Measurements from ENCODE around the gene GABRD. TPM values are rescaled to one million over a fixed set of nuclear protein-coding genes. Genes with fewer than 3 reads are reported as not detected.

The GABRD gene
- total RNA-seq, 1 donor: not detected

DNA sequence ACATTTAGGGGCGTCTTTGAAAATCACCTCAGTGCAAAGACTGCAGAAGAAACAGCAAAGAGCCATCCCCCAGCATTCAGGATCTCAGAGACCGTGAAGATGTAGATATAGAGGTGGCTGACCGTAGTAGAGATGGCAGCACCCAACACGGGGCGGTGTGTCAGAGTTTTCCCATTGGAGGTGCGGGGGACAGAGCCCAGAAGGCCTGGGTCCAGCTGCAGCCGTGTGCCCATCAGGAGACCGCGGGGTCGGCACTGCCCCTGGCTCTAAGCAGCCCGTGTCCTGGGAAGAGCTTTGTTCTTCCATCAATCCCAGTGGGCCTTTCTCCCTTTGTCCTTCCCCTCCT is 1.1 kb downstream of the GABRD start:
- H3K27me3 ChIP-seq (ENCODE audit: insufficient read depth, low read length): peaks cover 23% of the 10 kb centered on the region
- H3K4me3 ChIP-seq (ENCODE audit: low read length): no peak overlapping the region
- H3K9me3 ChIP-seq (ENCODE audit: low read depth, low read length): no peaks in the 10 kb centered on the region
- peaks cover 4% of the 10 kb centered on the region for H3K4me1 ChIP-seq (ENCODE audit: insufficient read depth, low read length)

DNA sequence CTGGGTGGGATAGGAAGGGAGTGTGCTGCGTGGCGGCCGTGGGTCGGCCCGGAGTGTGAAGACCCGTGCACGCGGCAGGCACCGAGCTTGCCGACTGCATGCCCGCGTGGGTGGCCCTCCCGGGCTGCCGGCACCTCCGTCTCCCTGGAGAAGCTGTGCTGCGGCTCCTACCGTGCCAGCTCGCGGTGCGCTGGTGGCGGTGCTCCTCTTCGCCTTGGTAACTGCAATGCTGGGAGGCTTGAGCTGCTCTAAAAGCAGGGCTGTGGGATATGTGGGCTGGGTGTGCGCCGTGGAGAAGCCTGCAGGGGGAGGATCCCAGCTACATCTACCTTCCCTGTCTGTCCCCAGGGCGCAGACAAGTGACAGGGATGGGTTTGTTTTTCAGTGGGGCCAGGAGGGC is 2.4 kb downstream of the GABRD start:
- no peak overlapping the region for H3K4me3 ChIP-seq (ENCODE audit: low read length)
- no peaks in the 10 kb centered on the region for H3K9me3 ChIP-seq (ENCODE audit: low read depth, low read length)
- peaks cover 23% of the 10 kb centered on the region for H3K27me3 ChIP-seq (ENCODE audit: insufficient read depth, low read length)
- peaks cover 4% of the 10 kb centered on the region for H3K4me1 ChIP-seq (ENCODE audit: insufficient read depth, low read length)

GRCh38 chr1:2022063-2022770 is 3.1 kb downstream of the GABRD start:
- H3K9me3 ChIP-seq (ENCODE audit: low read depth, low read length): no peaks in the 10 kb centered on the region
- H3K4me1 ChIP-seq (ENCODE audit: insufficient read depth, low read length): peaks cover 4% of the 10 kb centered on the region
- peaks cover 23% of the 10 kb centered on the region for H3K27me3 ChIP-seq (ENCODE audit: insufficient read depth, low read length)

DNA sequence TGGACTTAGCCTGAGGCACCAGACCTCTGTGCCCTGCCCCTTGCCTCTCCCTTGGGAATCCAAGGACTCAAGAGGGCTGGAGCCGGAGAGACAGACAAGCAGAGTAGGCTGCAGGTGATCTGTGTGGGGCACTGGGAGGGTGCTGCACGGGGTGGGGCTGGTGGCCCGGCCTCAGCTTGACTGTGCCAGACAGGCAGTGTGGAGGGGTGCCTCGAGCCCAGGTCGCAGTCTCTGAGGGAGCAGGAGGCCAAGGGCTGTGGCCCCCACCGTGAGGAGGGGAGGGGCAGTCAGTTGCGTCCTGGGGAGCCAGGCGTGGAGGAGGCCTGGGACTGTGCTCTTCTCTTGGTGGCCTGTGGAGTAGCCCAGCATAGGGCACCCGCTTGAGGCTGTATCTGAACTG is 4.0 kb downstream of the GABRD start:
- Histone ChIP-seq H3K9me3 (ENCODE audit: low read depth, low read length) (no peaks in the 10 kb centered on the region), H3K4me3 (ENCODE audit: low read length) (no peak overlapping the region), H3K27me3 (ENCODE audit: insufficient read depth, low read length) (peaks cover 15% of the 10 kb centered on the region), H3K4me1 (ENCODE audit: insufficient read depth, low read length) (peaks cover 4% of the 10 kb centered on the region)

More at GRCh38 chr1:2022063-2022770, 3.1 kb downstream of the GABRD start:
- H3K4me3 ChIP-seq (ENCODE audit: low read length): no peak overlapping the region

DNA sequence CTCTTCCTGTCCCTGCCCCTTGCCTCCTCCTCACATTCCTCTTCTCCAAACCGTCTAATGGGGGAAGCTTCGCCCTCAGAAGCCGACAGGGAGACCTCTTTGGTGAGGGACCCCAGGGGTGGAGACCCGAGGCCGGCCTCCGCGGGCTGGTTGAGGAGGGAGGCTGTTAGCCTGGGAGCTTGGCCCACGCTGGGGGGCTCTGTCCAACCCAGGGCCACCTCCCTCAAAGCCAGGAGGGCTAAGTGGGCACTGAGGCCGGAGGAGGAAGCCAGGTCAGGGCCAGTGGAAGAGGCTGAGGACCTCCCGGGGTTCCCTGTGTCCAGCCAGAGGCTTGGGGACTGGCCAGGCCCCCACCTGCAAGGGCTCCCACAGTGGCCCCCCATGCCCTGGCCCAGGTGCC is 5.3 kb downstream of the GABRD start:
- H3K9me3 ChIP-seq (ENCODE audit: low read depth, low read length): no peaks in the 10 kb centered on the region
- no peak overlapping the region for H3K4me3 ChIP-seq (ENCODE audit: low read length)
- H3K27me3 ChIP-seq (ENCODE audit: insufficient read depth, low read length): peaks cover 11% of the 10 kb centered on the region
- H3K4me1 ChIP-seq (ENCODE audit: insufficient read depth, low read length): peaks cover 4% of the 10 kb centered on the region

- no peaks in the 10 kb centered on the region for H3K9me3 ChIP-seq (ENCODE audit: low read depth, low read length)
- H3K27me3 ChIP-seq (ENCODE audit: insufficient read depth, low read length): peaks cover 8% of the 10 kb centered on the region
- H3K4me3 ChIP-seq (ENCODE audit: low read length): no peak overlapping the region
- peaks cover under 1% of the 10 kb centered on the region for H3K4me1 ChIP-seq (ENCODE audit: insufficient read depth, low read length)
Measured at GRCh38 chr1:2024887-2025286, 5.7 kb downstream of the GABRD start.

- no peaks in the 10 kb centered on the region for H3K9me3 ChIP-seq (ENCODE audit: low read depth, low read length)
- no peak overlapping the region for H3K4me3 ChIP-seq (ENCODE audit: low read length)
- H3K27me3 ChIP-seq (ENCODE audit: insufficient read depth, low read length): peaks cover 1% of the 10 kb centered on the region
Measured at GRCh38 chr1:2025491-2025981, 6.4 kb downstream of the GABRD start.

DNA sequence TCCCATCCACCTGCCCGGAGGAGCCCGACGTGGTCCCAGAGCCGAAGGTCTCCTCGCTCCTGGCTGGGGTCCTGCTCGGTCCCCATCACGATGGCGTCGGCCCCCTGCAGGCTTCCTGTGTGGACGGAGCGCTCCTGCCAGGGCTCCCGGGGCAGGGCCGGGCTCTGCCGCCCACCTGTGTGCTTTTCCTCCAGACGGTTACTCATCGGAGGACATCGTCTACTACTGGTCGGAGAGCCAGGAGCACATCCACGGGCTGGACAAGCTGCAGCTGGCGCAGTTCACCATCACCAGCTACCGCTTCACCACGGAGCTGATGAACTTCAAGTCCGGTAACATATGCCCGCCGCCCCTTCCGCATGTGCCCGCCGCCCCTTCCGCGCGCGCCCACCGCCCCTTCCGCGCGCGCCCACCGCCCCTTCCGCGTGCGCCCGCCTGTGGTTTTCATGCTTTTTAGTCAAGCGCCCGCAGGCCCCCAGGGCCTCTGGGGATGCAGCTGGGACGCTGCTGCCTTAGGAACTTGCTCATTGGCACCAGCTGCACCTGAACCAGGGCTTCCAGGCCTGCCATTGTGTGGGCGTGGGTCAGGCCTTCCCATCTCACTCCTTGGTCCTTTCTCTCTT is 8.9 kb downstream of the GABRD start:
- no peak overlapping the region for H3K4me3 ChIP-seq (ENCODE audit: low read length)
- H3K9me3 ChIP-seq (ENCODE audit: low read depth, low read length): no peaks in the 10 kb centered on the region
- H3K27me3 ChIP-seq (ENCODE audit: insufficient read depth, low read length): no peaks in the 10 kb centered on the region
- H3K4me1 ChIP-seq (ENCODE audit: insufficient read depth, low read length): no peaks in the 10 kb centered on the region

More at GRCh38 chr1:2025491-2025981, 6.4 kb downstream of the GABRD start:
- H3K4me1 ChIP-seq (ENCODE audit: insufficient read depth, low read length): no peaks in the 10 kb centered on the region

DNA sequence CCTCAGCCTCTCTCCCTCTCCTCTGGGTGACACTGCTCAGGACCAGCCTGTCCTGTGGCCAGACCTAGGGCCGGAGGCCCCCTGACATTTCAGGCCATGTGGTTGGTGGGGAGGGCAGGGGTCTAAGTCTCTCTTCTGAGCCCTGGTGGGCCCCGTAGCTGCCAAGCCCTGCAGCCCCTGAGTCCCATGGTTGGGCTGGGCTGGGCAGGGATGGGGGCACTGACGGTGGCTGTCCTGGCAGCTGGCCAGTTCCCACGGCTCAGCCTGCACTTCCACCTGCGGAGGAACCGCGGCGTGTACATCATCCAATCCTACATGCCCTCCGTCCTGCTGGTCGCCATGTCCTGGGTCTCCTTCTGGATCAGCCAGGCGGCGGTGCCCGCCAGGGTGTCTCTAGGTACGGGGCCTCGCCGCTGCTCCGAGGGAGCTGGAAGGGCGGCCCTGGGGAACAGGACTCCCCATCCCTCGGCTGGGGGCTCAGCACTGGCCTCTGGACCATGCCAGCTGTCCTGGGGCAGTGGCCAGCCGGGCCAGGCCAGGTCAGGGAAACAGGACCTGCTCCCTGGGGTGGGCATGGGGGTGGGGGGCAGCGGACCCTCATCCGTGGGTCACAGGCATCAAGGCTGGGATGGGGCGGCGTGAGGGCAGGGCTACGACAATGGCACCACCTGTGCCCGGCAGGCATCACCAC is 9.9 kb downstream of the GABRD start:
- H3K4me1 ChIP-seq (ENCODE audit: insufficient read depth, low read length): no peaks in the 10 kb centered on the region
- no peaks in the 10 kb centered on the region for H3K27me3 ChIP-seq (ENCODE audit: insufficient read depth, low read length)
- H3K4me3 ChIP-seq (ENCODE audit: low read length): no peak overlapping the region
- no peaks in the 10 kb centered on the region for H3K9me3 ChIP-seq (ENCODE audit: low read depth, low read length)

GRCh38 chr1:2029561-2029960 is 10.4 kb downstream of the GABRD start:
- Histone ChIP-seq H3K9me3 (ENCODE audit: low read depth, low read length) (no peaks in the 10 kb centered on the region), H3K4me1 (ENCODE audit: insufficient read depth, low read length) (no peaks in the 10 kb centered on the region), H3K27me3 (ENCODE audit: insufficient read depth, low read length) (no peaks in the 10 kb centered on the region), H3K4me3 (ENCODE audit: low read length) (no peak overlapping the region)

GRCh38 chr1:2030076-2030871 is 11.1 kb downstream of the GABRD start:
- Histone ChIP-seq H3K9me3 (ENCODE audit: low read depth, low read length) (no peaks in the 10 kb centered on the region), H3K27me3 (ENCODE audit: insufficient read depth, low read length) (no peaks in the 10 kb centered on the region), H3K4me3 (ENCODE audit: low read length) (no peak overlapping the region), H3K4me1 (ENCODE audit: insufficient read depth, low read length) (no peaks in the 10 kb centered on the region)

- Histone ChIP-seq H3K4me1 (ENCODE audit: insufficient read depth, low read length) (no peaks in the 10 kb centered on the region), H3K9me3 (ENCODE audit: low read depth, low read length) (no peaks in the 10 kb centered on the region), H3K4me3 (ENCODE audit: low read length) (no peak overlapping the region), H3K27me3 (ENCODE audit: insufficient read depth, low read length) (no peaks in the 10 kb centered on the region)
Measured at GRCh38 chr1:2031546-2032540, 12.7 kb downstream of the GABRD start.

DNA sequence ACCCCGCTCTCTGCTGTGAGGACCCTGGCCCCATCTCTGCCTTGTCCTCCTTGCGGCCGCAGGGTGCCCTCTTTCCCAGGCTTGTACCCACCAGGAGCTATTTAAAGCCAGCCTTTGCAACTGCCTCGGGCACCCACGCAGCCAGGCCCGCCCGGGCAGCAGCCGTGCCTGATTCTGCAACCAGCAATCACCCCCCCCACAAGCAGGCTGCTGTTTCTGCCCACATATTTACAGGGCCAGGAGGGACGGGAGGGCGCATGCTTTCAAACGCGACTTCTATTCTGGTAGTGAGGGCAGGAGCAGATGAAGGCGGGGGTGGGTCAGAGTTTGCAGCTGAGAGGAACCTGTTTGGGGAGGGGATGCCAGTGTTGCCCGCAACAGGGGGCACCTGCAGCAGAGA is 13.6 kb downstream of the GABRD start:
- Histone ChIP-seq H3K9me3 (ENCODE audit: low read depth, low read length) (no peaks in the 10 kb centered on the region), H3K4me3 (ENCODE audit: low read length) (no peak overlapping the region), H3K4me1 (ENCODE audit: insufficient read depth, low read length) (no peaks in the 10 kb centered on the region), H3K27me3 (ENCODE audit: insufficient read depth, low read length) (no peaks in the 10 kb centered on the region)

DNA sequence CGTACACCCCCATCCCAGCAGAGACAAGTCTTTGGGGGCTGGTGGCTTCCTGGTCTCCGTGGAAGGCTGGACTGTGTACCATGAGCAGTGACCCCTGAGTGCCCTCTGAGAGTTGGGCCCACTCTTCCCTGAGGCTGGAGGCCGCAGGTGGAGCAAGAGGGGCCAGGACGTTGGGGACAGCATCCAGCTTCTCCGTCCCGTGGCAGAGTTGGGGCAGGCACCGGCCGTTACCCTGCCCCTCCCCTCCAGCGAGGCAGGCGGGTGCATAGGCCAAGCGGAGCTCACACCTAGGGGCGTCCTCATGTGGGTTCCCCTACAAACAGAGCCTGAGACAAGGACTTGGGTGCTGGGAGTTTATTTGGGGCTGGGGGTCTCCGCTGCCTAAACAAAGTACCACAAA is 14.0 kb downstream of the GABRD start:
- H3K4me1 ChIP-seq (ENCODE audit: insufficient read depth, low read length): no peaks in the 10 kb centered on the region
- H3K9me3 ChIP-seq (ENCODE audit: low read depth, low read length): no peaks in the 10 kb centered on the region
- no peaks in the 10 kb centered on the region for H3K27me3 ChIP-seq (ENCODE audit: insufficient read depth, low read length)
- no peak overlapping the region for H3K4me3 ChIP-seq (ENCODE audit: low read length)

Measured in mononuclear cell (primary cell).